HUES6 (cell line): ENCODE results near the gene HPD.
A peak's percentile ranks its signal among the peaks of the same experiment; 100 is the strongest.

Experiments used
- H3K27ac ChIP-seq: 2 replicates; pipeline ENCODE4 v1.7.0; 2013; ENCODE audit warnings: low read depth, mild to moderate bottlenecking, low read length, inconsistent platforms
- H3K27me3 ChIP-seq: 2 replicates; pipeline ENCODE4 v1.6.1; 2013; ENCODE audit warnings: low read length; ENCODE audit not compliant: control insufficient read depth, insufficient read depth
- H3K36me3 ChIP-seq: 2 replicates; pipeline ENCODE4 v1.6.1; 2013; ENCODE audit warnings: low read length; ENCODE audit not compliant: control insufficient read depth, insufficient read depth
- H3K4me1 ChIP-seq: 2 replicates; pipeline ENCODE4 v1.6.1; 2013; ENCODE audit warnings: low read length; ENCODE audit not compliant: control insufficient read depth, insufficient read depth
- H3K4me3 ChIP-seq: 2 replicates; pipeline ENCODE4 v1.5.1; 2013; ENCODE audit warnings: low read depth, low read length
- H3K9ac ChIP-seq: one replicate; pipeline ENCODE4 v1.6.1; 2013; ENCODE audit warnings: mild to moderate bottlenecking, low read length
- H3K9me3 ChIP-seq: 2 replicates; pipeline ENCODE4 v1.6.1; 2013; ENCODE audit warnings: low read depth, low read length; ENCODE audit not compliant: control insufficient read depth, insufficient read depth

HPD gene

GRCh38 chr12:121800694-121801594 is 57.7 kb downstream of the HPD start:
- H3K9ac ChIP-seq = peak overlapping the region; percentile 100
- H3K27me3 ChIP-seq = no peaks in the 10 kb centered on the region
- peak overlapping the region; percentile 74 for H3K4me3 ChIP-seq
- peaks cover 36% of the 10 kb centered on the region for H3K4me1 ChIP-seq
- H3K36me3 ChIP-seq = peaks cover 26% of the 10 kb centered on the region; the same call in 1 of the 2 replicates
- H3K9me3 ChIP-seq = no peaks in the 10 kb centered on the region
- peak overlapping the region; percentile 100 for H3K27ac ChIP-seq

- peaks cover 32% of the 10 kb centered on the region for H3K36me3 ChIP-seq
- peaks cover 37% of the 10 kb centered on the region for H3K4me1 ChIP-seq
- no peaks in the 10 kb centered on the region for H3K9me3 ChIP-seq
- H3K4me3 ChIP-seq = peak overlapping the region; percentile 74
- peak overlapping the region; percentile 99 for H3K27ac ChIP-seq
- H3K27me3 ChIP-seq = no peaks in the 10 kb centered on the region
- peak overlapping the region; percentile 100 for H3K9ac ChIP-seq
Measured at GRCh38 chr12:121799842-121800693, 58.6 kb downstream of the HPD start.

- peak overlapping the region; percentile 74 for H3K4me3 ChIP-seq
- H3K27me3 ChIP-seq = no peaks in the 10 kb centered on the region
- H3K9ac ChIP-seq = peak overlapping the region; percentile 100
- H3K36me3 ChIP-seq = peaks cover 34% of the 10 kb centered on the region
- H3K9me3 ChIP-seq = no peaks in the 10 kb centered on the region
- peak overlapping the region; percentile 99; the same call in 1 of the 2 replicates for H3K27ac ChIP-seq
- H3K4me1 ChIP-seq = peaks cover 44% of the 10 kb centered on the region
Measured at GRCh38 chr12:121799156-121799841, 59.4 kb downstream of the HPD start.

GRCh38 chr12:121798787-121799155 is 59.9 kb downstream of the HPD start:
- Histone ChIP-seq H3K36me3 (peaks cover 34% of the 10 kb centered on the region), H3K27me3 (no peaks in the 10 kb centered on the region), H3K9ac (peak overlapping the region; percentile 100), H3K9me3 (no peaks in the 10 kb centered on the region), H3K4me1 (peaks cover 44% of the 10 kb centered on the region), H3K4me3 (peak overlapping the region; percentile 74), H3K27ac (peak overlapping the region; percentile 76; the same call in 1 of the 2 replicates)

GRCh38 chr12:121797937-121798786 is 60.5 kb downstream of the HPD start:
- Histone ChIP-seq H3K9ac (peak overlapping the region; percentile 100), H3K4me3 (peak overlapping the region; percentile 74), H3K27me3 (no peaks in the 10 kb centered on the region), H3K36me3 (peaks cover 34% of the 10 kb centered on the region), H3K9me3 (no peaks in the 10 kb centered on the region), H3K4me1 (peaks cover 44% of the 10 kb centered on the region), H3K27ac (peak overlapping the region; percentile 76; the same call in 1 of the 2 replicates)

GRCh38 chr12:121796855-121797751 is 61.6 kb downstream of the HPD start:
- peak overlapping the region; percentile 28; the same call in 1 of the 2 replicates for H3K27ac ChIP-seq
- H3K9ac ChIP-seq = peak overlapping the region; percentile 100
- no peaks in the 10 kb centered on the region for H3K27me3 ChIP-seq
- peaks cover 51% of the 10 kb centered on the region for H3K4me1 ChIP-seq
- H3K4me3 ChIP-seq = peak overlapping the region; percentile 74
- H3K9me3 ChIP-seq = no peaks in the 10 kb centered on the region
- peaks cover 34% of the 10 kb centered on the region for H3K36me3 ChIP-seq

- peak overlapping the region; percentile 33; the same call in 1 of the 2 replicates for H3K27ac ChIP-seq
- no peaks in the 10 kb centered on the region for H3K27me3 ChIP-seq
- peaks cover 57% of the 10 kb centered on the region for H3K4me1 ChIP-seq
- H3K9ac ChIP-seq = peak overlapping the region; percentile 62
- peaks cover 34% of the 10 kb centered on the region for H3K36me3 ChIP-seq
- H3K9me3 ChIP-seq = no peaks in the 10 kb centered on the region
- H3K4me3 ChIP-seq = peak overlapping the region; percentile 78
Measured at GRCh38 chr12:121795034-121795968, 63.4 kb downstream of the HPD start.

- no peaks in the 10 kb centered on the region for H3K27me3 ChIP-seq
- H3K4me1 ChIP-seq = peaks cover 61% of the 10 kb centered on the region
- H3K9me3 ChIP-seq = no peaks in the 10 kb centered on the region
- H3K4me3 ChIP-seq = peak overlapping the region; percentile 78
- H3K36me3 ChIP-seq = peaks cover 34% of the 10 kb centered on the region
- peak overlapping the region; percentile 62 for H3K9ac ChIP-seq
- peak overlapping the region; percentile 33; the same call in 1 of the 2 replicates for H3K27ac ChIP-seq
Measured at GRCh38 chr12:121794534-121795033, 64.1 kb downstream of the HPD start.
